Measurements from ENCODE around the gene CRTC3.
"Not testable (repeated sequence)": the region's sequence is repeated elsewhere in the genome, so short reads cannot be mapped to it uniquely, and the experiment has no call there.

CRTC3 gene

DNA sequence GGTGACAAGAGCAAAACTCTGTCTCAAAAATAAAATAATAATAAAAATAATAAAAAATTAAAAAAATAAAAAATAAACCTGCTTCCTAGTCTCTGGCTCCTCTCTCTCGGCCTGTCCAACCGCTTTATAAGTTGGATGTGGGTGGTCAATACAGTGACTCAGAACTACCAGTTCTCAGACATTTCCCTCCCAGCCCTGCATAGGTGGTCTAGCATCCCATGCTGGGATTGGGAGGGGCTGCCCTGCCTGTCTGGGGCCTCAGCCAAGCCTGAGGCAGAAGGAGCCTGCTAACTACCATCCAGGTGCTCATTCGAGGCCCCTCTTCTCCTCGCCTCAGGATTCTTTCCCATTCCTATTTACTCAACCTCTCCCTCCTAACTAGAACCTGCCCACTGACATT lies 154.2 kb downstream of the CRTC3 start:
- TF ChIP-seq, protein P1, sequence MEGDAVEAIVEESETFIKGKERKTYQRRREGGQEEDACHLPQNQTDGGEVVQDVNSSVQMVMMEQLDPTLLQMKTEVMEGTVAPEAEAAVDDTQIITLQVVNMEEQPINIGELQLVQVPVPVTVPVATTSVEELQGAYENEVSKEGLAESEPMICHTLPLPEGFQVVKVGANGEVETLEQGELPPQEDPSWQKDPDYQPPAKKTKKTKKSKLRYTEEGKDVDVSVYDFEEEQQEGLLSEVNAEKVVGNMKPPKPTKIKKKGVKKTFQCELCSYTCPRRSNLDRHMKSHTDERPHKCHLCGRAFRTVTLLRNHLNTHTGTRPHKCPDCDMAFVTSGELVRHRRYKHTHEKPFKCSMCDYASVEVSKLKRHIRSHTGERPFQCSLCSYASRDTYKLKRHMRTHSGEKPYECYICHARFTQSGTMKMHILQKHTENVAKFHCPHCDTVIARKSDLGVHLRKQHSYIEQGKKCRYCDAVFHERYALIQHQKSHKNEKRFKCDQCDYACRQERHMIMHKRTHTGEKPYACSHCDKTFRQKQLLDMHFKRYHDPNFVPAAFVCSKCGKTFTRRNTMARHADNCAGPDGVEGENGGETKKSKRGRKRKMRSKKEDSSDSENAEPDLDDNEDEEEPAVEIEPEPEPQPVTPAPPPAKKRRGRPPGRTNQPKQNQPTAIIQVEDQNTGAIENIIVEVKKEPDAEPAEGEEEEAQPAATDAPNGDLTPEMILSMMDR (IDR thresholded peaks at IDR 0.05; ENCODE audit: borderline replicate concordance, insufficient read depth, low read depth, low read length), result no peak
- no peak overlapping the region for H3K4me3 ChIP-seq (ENCODE audit: low read depth, low read length)

DNA sequence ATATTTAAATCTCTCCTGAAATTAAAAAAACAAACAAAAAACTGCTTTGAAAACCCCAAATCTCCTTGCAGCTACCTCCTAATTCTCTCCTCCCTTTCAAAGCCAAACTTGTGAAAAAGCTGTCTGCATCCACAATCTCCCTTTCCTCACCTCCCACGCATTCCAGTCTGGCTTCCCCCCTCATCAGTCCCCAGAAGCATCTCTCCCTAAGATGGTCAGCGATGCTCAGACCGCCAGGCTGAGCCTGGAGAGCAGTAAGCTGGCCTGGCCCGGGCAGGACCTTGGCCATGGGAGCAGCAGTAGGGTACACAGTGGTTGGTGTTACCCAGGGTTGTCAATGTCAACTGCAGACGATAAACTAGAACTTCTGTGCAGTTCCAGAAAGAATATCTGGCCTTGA lies 154.6 kb downstream of the CRTC3 start:
- TF ChIP-seq, protein P1 (IDR thresholded peaks at IDR 0.05; ENCODE audit: borderline replicate concordance, insufficient read depth, low read depth, low read length), result no peak
- no peak overlapping the region for H3K4me3 ChIP-seq (ENCODE audit: low read depth, low read length)

DNA sequence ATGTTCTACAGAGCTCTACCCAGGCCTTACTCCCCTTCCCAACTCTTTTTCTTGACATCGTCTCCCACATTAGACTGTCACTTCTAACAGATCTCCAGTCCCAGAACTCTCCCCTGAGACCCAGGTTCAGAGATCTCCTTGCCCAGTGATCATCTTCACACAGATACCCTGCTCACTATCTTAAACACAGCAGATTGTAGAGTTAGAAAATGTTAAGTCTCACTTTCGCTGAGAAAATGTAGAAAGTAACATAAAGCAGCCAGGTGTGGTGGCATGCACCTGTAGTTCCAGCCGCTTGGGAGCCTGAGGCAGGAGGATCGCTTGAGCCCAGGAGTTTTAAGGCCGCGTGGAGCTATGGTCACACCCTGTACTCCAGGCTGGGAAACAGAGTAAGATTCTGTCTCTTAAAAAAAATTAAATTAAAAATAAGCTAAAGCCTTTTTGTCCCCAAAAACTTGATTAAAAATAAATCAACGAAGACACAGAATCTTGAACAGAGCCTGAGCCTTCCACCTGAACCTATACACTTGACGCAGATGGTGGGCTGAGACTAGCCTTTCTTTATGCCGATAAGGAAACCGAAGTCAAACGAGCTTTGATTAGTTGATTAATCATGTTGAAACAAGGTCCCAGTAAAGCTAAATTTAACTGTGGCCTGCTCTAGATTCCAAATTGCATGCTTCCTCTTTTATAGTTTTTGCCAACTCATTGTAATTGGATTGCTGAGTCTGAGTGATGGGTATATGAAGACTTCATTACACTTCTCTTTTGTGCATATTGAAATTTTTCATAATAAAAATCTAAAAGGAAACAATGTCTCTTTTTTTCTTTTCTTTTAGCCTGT lies 156.1 kb downstream of the CRTC3 start:
- TF ChIP-seq, protein P1 (IDR thresholded peaks at IDR 0.05; ENCODE audit: borderline replicate concordance, insufficient read depth, low read depth, low read length), result no peak
- no peak overlapping the region for H3K4me3 ChIP-seq (ENCODE audit: low read depth, low read length)

DNA sequence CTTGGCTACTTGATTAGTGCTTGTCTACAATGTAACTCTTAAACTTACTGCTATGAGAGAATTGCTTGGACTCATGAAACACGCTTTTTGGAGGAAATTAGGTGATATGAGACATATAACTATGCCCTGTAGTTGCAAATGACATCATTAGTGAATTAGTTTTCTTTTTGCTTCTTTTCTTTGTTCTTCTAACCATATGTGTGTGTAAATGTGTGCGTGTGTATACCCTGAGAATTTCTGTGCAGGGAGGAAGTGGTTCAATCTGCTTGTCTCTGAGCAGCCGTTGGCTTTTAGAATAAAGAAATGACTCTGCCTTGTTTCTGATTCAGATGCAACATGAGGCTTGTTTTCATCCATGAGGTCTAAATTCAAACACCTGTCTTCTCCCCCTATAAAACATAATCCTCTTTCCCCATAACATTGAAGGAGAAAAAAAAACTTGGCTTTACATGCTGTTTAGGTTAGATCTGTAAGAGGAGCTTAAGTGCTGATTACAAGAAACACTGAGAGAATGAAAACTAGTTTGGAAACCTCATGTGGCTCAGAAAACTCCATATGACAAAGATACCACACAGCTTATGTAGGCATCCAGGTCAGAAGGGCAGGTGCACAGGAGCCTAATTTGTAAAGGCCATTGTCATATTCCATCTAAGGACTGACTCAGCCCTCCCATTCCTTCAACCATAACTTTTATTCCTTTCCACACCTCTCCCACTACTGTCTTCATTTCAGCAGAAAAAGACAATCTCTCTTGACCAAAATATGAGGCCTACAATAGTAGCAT lies 156.9 kb downstream of the CRTC3 start:
- TF ChIP-seq, protein P1 (IDR thresholded peaks at IDR 0.05; ENCODE audit: borderline replicate concordance, insufficient read depth, low read depth, low read length), result no peak
- no peak overlapping the region for H3K4me3 ChIP-seq (ENCODE audit: low read depth, low read length)

DNA sequence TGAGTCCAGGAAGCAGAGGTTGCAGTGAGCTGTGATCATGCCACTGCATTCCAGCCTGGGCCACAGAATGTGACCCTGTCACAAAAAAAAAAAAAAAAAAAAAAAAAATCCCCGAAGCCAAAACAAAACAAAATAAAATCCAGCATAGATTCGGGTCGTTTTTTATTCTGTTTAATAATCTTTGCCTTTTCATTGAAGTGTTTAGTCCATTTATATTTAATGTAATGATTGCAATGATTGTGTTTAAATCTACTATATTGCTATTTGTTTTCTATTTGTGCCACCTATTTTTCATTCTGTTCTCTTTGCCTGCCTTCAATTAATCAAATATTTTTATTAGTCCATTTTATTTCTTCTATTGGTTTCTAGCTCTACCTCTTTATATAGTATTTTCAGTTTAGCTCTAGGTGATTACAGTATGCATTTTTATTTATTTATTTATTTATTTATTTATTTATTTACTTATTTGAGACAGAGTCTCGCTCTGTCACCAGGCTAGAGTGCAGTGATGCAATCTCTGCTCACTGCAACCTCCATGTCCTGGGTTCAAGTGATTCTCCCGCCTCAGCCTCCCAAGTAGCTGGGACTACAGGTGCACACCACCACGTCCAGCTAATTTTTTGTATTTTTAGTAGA lies 159.7 kb downstream of the CRTC3 start:
- not testable (repeated sequence) for H3K4me3 ChIP-seq (ENCODE audit: low read depth, low read length)

DNA sequence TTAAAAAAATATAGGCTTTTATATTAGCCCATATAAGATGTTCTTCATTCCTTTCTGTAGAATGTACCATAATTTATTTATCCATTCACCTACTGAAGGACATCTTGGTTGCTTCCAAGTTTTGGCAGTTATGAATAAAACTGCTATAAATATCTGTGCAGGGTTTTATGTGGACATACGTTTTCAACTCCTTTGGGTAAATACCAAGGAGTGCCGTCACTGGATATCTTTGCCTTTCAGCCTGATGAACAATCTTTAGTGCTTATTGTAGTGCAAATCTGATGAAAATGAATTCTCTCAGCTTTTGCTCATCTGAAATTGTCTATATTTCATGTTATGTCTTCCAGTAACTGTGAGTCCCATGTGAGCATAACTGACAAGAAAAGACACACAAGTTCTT lies 160.9 kb downstream of the CRTC3 start:
- TF ChIP-seq, protein P1 (IDR thresholded peaks at IDR 0.05; ENCODE audit: borderline replicate concordance, insufficient read depth, low read depth, low read length), result no peak

DNA sequence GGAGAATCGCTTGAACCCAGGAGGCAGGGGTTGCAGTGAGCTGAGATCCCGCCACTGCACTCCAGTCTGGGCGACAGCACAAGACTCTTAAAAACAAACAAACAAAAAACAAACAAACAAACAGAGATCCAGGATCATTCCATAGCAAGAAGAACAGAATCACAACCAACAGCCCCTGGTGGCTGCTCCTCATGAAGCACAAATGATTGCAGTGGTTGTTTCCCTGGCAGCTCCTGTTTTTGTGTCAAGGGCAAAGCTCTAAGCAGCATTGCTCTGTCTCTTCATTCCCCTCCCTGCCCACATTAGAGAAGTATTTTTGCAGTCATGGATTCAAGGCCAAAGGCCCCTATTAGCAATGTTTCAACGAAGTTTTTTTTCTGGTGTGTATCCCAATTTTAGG lies 161.6 kb downstream of the CRTC3 start:
- TF ChIP-seq, protein P1 (IDR thresholded peaks at IDR 0.05; ENCODE audit: borderline replicate concordance, insufficient read depth, low read depth, low read length), result peak; percentile 19; the same call in 1 of the 2 replicates
- H3K4me3 ChIP-seq (ENCODE audit: low read depth, low read length), result no peak overlapping the region

More for the DNA sequence above, 160.9 kb downstream of the CRTC3 start:
- H3K4me3 ChIP-seq (ENCODE audit: low read depth, low read length), result no peak overlapping the region
